CD4-positive, CD25-positive, alpha-beta regulatory T cell (primary cell): Measurements from ENCODE around the gene CNTN4. TPM values are rescaled to one million over a fixed set of nuclear protein-coding genes. Genes with fewer than 3 reads are reported as not detected.

Source experiments
- ATAC-seq, 2 donors: fragments of 150-1000 bp; cut with Tn5 transposase; one replicate each; pipeline ENCODE4 v1.10.0; 2021; ENCODE audit warnings: low read depth in 2 of 2, moderate number of reproducible peaks in 2 of 2, moderate library complexity in 1 of 2
- DNase-seq, 3 donors: peaks; one replicate each; pipeline versions ENCODE4 v3.0.0 to v3.0.0-alpha.2; 2012 to 2022; ENCODE audit warnings: mixed read lengths in 1 of 3
- H3K27ac ChIP-seq: one replicate; pipeline ENCODE4 v1.7.0; 2013; ENCODE audit warnings: mild to moderate bottlenecking, low read length; ENCODE audit not compliant: insufficient read depth, poor library complexity, severe bottlenecking
- H3K27me3 ChIP-seq: one replicate; pipeline ENCODE4 v1.7.0; 2013; ENCODE audit warnings: low read length; ENCODE audit not compliant: control insufficient read depth, insufficient read depth
- H3K36me3 ChIP-seq: one replicate; pipeline ENCODE4 v1.7.0; 2013; ENCODE audit warnings: mild to moderate bottlenecking, low read length, moderate library complexity; ENCODE audit not compliant: control insufficient read depth, insufficient read depth
- H3K4me1 ChIP-seq: 2 replicates; pipeline ENCODE4 v1.7.0; 2013; ENCODE audit warnings: mild to moderate bottlenecking, low read length; ENCODE audit not compliant: insufficient read depth, control insufficient read depth, poor library complexity, severe bottlenecking
- H3K4me3 ChIP-seq: one replicate; pipeline ENCODE4 v1.7.0; 2013; ENCODE audit warnings: low read depth, mild to moderate bottlenecking, low read length, moderate library complexity
- H3K9me3 ChIP-seq, 2 experiments: 1 replicate in 1 of 2; 2 replicates in 1 of 2; pipeline ENCODE4 v1.7.0; 2013; ENCODE audit warnings: low read length in 2 of 2, mild to moderate bottlenecking in 1 of 2, moderate library complexity in 1 of 2; ENCODE audit not compliant: control insufficient read depth in 2 of 2
- H3K27ac Mint-ChIP-seq, 3 donors: one replicate each; pipeline ENCODE4 v1.8.0; 2020 to 2022; ENCODE audit warnings: mild to moderate bottlenecking in 3 of 3, mixed read lengths in 3 of 3, moderate library complexity in 2 of 3
- H3K27me3 Mint-ChIP-seq: one replicate; pipeline ENCODE4 v1.8.0; 2022; ENCODE audit warnings: mild to moderate bottlenecking, mixed read lengths
- H3K36me3 Mint-ChIP-seq: one replicate; pipeline ENCODE4 v1.8.0; 2020; ENCODE audit warnings: mixed read lengths
- H3K4me1 Mint-ChIP-seq, 4 donors: one replicate each; pipeline ENCODE4 v1.8.0; 2020 to 2022; ENCODE audit warnings: mixed read lengths in 4 of 4, mild to moderate bottlenecking in 1 of 4
- H3K4me3 Mint-ChIP-seq, 4 donors: one replicate each; pipeline ENCODE4 v1.8.0; 2020 to 2022; ENCODE audit warnings: mild to moderate bottlenecking in 4 of 4, mixed read lengths in 4 of 4, moderate library complexity in 3 of 4
- H3K9me3 Mint-ChIP-seq, 7 donors: one replicate each; pipeline ENCODE4 v1.8.0; 2020 to 2022; ENCODE audit warnings: mixed read lengths in 7 of 7, mild to moderate bottlenecking in 3 of 7, moderate library complexity in 2 of 7
- polyA plus RNA-seq, 4 donors: library from polyadenylated mRNA; unstranded; fragments of 300-500 nt; fragmentation: Illumina TruSeq; gene quantifications; one replicate each; pipeline ENCODE4 v1.2.3, GENCODE V29; 2021
- total RNA-seq: library from RNA; stranded (reverse); gene quantifications from one replicate; pipeline ENCODE4 v1.2.3, GENCODE V29; 2022

CNTN4 gene
- total and polyA plus RNA-seq, 5 donors from 2014 or later: not detected

- Histone ChIP-seq H3K36me3 (no peaks in the 10 kb centered on the region), H3K9me3 (no peaks in the 10 kb centered on the region), H3K27me3 (no peaks in the 10 kb centered on the region), H3K27ac (no peak overlapping the region), H3K4me3 (no peak overlapping the region), H3K4me1 (no peaks in the 10 kb centered on the region)
- peaks cover 0 to under 1% (median 0%) of the 10 kb centered on the region in 4 donors for H3K4me1 Mint-ChIP-seq
- H3K4me3 Mint-ChIP-seq: no peak overlapping the region
- H3K27ac Mint-ChIP-seq: no peak overlapping the region
- no peak for DNase-seq
- ATAC-seq: no peak
- no peaks in the 10 kb centered on the region for H3K36me3 Mint-ChIP-seq
- no peaks in the 10 kb centered on the region for H3K27me3 Mint-ChIP-seq
- H3K9me3 Mint-ChIP-seq: peaks cover 0 to 4% (median 0%) of the 10 kb centered on the region in 7 donors
These were observed 828.6 kb downstream of the CNTN4 start for GRCh38 chr3:2927259-2927658.

GRCh38 chr3:2929574-2929973 lies 830.9 kb downstream of the CNTN4 start:
- Mint-ChIP-seq H3K36me3 (no peaks in the 10 kb centered on the region), H3K4me3 (no peak overlapping the region), H3K9me3 (peaks cover 0 to 5% (median 0%) of the 10 kb centered on the region in 7 donors), H3K27me3 (no peaks in the 10 kb centered on the region), H3K4me1 (no peaks in the 10 kb centered on the region), H3K27ac (no peak overlapping the region)
- H3K27ac ChIP-seq: no peak overlapping the region
- no peaks in the 10 kb centered on the region for H3K9me3 ChIP-seq
- DNase-seq (no peak), ATAC-seq (no peak)
- no peaks in the 10 kb centered on the region for H3K36me3 ChIP-seq
- H3K4me3 ChIP-seq: no peak overlapping the region
- H3K27me3 ChIP-seq: no peaks in the 10 kb centered on the region
- no peaks in the 10 kb centered on the region for H3K4me1 ChIP-seq

- ATAC-seq: no peak
- DNase-seq: no peak
- Histone ChIP-seq H3K36me3 (no peaks in the 10 kb centered on the region), H3K9me3 (no peaks in the 10 kb centered on the region), H3K27ac (no peak overlapping the region), H3K4me1 (no peaks in the 10 kb centered on the region), H3K4me3 (no peak overlapping the region), H3K27me3 (no peaks in the 10 kb centered on the region)
- no peak overlapping the region for H3K27ac Mint-ChIP-seq
- H3K4me1 Mint-ChIP-seq: no peaks in the 10 kb centered on the region
- no peaks in the 10 kb centered on the region for H3K27me3 Mint-ChIP-seq
- H3K4me3 Mint-ChIP-seq: no peak overlapping the region
- H3K9me3 Mint-ChIP-seq: peaks cover 0 to 5% (median 0%) of the 10 kb centered on the region in 7 donors
- no peaks in the 10 kb centered on the region for H3K36me3 Mint-ChIP-seq
These were observed 832.6 kb downstream of the CNTN4 start for GRCh38 chr3:2931265-2931664.

- H3K27me3 ChIP-seq: no peaks in the 10 kb centered on the region
- no peaks in the 10 kb centered on the region for H3K36me3 ChIP-seq
- Mint-ChIP-seq H3K4me1 (no peaks in the 10 kb centered on the region), H3K36me3 (no peaks in the 10 kb centered on the region), H3K9me3 (peaks cover 0 to 5% (median 0%) of the 10 kb centered on the region in 7 donors), H3K27ac (no peak overlapping the region), H3K4me3 (no peak overlapping the region), H3K27me3 (no peaks in the 10 kb centered on the region)
- DNase-seq (no peak), ATAC-seq (no peak)
- H3K4me1 ChIP-seq: no peaks in the 10 kb centered on the region
- H3K4me3 ChIP-seq: no peak overlapping the region
- H3K9me3 ChIP-seq: no peaks in the 10 kb centered on the region
- no peak overlapping the region for H3K27ac ChIP-seq
These were observed 835.9 kb downstream of the CNTN4 start for GRCh38 chr3:2934541-2934940.

GRCh38 chr3:2937055-2937454 lies 838.4 kb downstream of the CNTN4 start:
- H3K36me3 Mint-ChIP-seq: no peaks in the 10 kb centered on the region
- DNase-seq: no peak

GRCh38 chr3:2937592-2937991 lies 838.9 kb downstream of the CNTN4 start:
- DNase-seq (no peak), ATAC-seq (no peak)
- Histone ChIP-seq H3K9me3 (no peaks in the 10 kb centered on the region), H3K27ac (no peak overlapping the region), H3K27me3 (no peaks in the 10 kb centered on the region), H3K4me1 (no peaks in the 10 kb centered on the region), H3K4me3 (no peak overlapping the region), H3K36me3 (no peaks in the 10 kb centered on the region)
- Mint-ChIP-seq H3K36me3 (no peaks in the 10 kb centered on the region), H3K27ac (no peak overlapping the region), H3K4me1 (no peaks in the 10 kb centered on the region), H3K4me3 (no peak overlapping the region), H3K9me3 (peaks cover 0 to 1% (median 0%) of the 10 kb centered on the region in 7 donors), H3K27me3 (peaks cover 5% of the 10 kb centered on the region)

More at GRCh38 chr3:2937055-2937454, 838.4 kb downstream of the CNTN4 start:
- no peaks in the 10 kb centered on the region for H3K9me3 ChIP-seq
- peaks cover 0 to 2% (median 0%) of the 10 kb centered on the region in 7 donors for H3K9me3 Mint-ChIP-seq
- no peak for ATAC-seq
- H3K4me3 Mint-ChIP-seq: no peak overlapping the region
- H3K27ac ChIP-seq: no peak overlapping the region
- no peaks in the 10 kb centered on the region for H3K36me3 ChIP-seq
- H3K4me1 ChIP-seq: no peaks in the 10 kb centered on the region
- H3K4me1 Mint-ChIP-seq: no peaks in the 10 kb centered on the region
- H3K27me3 Mint-ChIP-seq: peaks cover 4% of the 10 kb centered on the region
- H3K27me3 ChIP-seq: no peaks in the 10 kb centered on the region
- no peak overlapping the region for H3K4me3 ChIP-seq
- H3K27ac Mint-ChIP-seq: no peak overlapping the region

GRCh38 chr3:2938711-2939110 lies 840.0 kb downstream of the CNTN4 start:
- no peak overlapping the region for H3K4me3 Mint-ChIP-seq
- DNase-seq: no peak
- H3K36me3 Mint-ChIP-seq: no peaks in the 10 kb centered on the region
- H3K27ac Mint-ChIP-seq: no peak overlapping the region
- no peak for ATAC-seq
- H3K4me1 Mint-ChIP-seq: no peaks in the 10 kb centered on the region
- H3K9me3 Mint-ChIP-seq: peaks cover 0 to 1% (median 0%) of the 10 kb centered on the region in 7 donors
- Histone ChIP-seq H3K36me3 (no peaks in the 10 kb centered on the region), H3K27me3 (no peaks in the 10 kb centered on the region), H3K27ac (no peak overlapping the region), H3K4me3 (no peak overlapping the region), H3K9me3 (no peaks in the 10 kb centered on the region), H3K4me1 (no peaks in the 10 kb centered on the region)
- H3K27me3 Mint-ChIP-seq: peaks cover 5% of the 10 kb centered on the region

GRCh38 chr3:2940062-2940461 lies 841.4 kb downstream of the CNTN4 start:
- no peaks in the 10 kb centered on the region for H3K27me3 ChIP-seq
- Mint-ChIP-seq H3K36me3 (no peaks in the 10 kb centered on the region), H3K4me1 (no peaks in the 10 kb centered on the region), H3K27ac (no peak overlapping the region), H3K27me3 (peaks cover 5% of the 10 kb centered on the region), H3K9me3 (peaks cover 0 to 1% (median 0%) of the 10 kb centered on the region in 7 donors), H3K4me3 (no peak overlapping the region)
- no peak for DNase-seq
- no peak overlapping the region for H3K4me3 ChIP-seq
- no peaks in the 10 kb centered on the region for H3K9me3 ChIP-seq
- no peak for ATAC-seq
- H3K27ac ChIP-seq: no peak overlapping the region
- H3K4me1 ChIP-seq: no peaks in the 10 kb centered on the region
- no peaks in the 10 kb centered on the region for H3K36me3 ChIP-seq
